GM18867 (cell line): Measurements from ENCODE around the gene SMC1B.
"Not testable (repeated sequence)": the region's sequence is repeated elsewhere in the genome, so short reads cannot be mapped to it uniquely, and the experiment has no call there.

ENCODE experiments used
- ATAC-seq: cut with Tn5 transposase; IDR thresholded peaks from one replicate; pipeline ENCODE4 v1.9.1; 2021; ENCODE audit warnings: mild to moderate bottlenecking, moderate library complexity; ENCODE audit not compliant: unreplicated experiment

SMC1B gene

DNA sequence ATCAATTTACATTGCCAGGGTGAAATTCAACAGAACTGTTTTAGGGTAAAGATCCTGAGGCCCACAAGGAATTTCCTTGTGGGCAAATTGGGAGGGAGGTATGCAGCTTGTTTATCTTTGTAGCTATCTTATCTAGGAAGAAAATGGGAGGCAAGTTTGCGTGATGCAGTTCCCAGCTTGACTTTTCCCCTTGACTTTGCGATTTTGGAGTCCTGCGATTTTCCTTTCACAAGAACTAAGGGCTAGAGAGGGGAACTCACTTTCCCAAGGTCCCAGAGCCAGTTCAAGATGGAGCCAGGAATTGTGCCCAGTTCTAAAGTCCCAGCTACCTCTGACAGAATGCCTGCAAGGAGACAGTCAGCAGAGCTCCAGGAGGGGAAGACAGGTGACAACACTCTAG, 30.8 kb upstream of the SMC1B start:
- no peak for ATAC-seq

DNA sequence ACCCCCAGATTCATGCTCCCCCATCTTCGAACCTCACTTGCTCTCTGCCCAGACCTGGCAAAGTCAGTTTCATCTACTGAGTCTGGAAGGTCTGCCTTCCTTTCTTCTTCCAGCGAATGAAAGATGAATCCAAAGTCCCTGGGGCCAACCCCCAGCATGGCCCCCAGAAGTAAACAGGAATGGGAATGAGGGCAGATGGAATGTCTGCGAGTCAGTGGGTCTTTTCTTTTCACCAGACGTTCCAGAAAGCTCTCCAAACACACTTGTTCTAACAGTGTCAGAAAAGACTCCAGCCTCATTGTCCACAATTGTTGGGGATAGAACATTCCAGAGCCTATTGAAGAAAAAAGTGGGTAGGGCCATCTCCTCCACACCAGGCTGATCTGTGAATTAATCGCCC, 28.7 kb upstream of the SMC1B start:
- ATAC-seq = no peak

- ATAC-seq = no peak
These were observed 27.7 kb upstream of the SMC1B start for GRCh38 chr22:45441138-45441537.

DNA sequence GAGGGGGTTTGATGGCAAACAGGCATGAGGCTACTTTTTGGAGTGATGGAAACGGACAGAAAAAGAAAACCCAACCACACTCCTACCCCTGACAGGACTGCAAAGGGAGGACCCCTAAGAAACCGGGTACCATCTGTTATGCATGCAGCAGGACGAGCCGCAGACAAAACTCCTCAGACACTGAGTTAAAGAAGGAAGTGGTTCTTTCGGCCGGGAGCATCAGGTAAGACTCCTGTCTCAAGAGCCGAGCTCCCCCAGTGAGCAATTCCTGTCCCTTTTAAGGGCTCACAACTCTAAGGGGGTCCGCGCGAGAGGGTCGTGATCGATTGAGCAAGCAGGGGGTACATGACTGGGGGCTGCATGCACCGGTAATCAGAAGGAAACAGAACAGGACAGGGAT, 27.3 kb upstream of the SMC1B start:
- ATAC-seq = not testable (repeated sequence)

GRCh38 chr22:45438336-45438735, 24.9 kb upstream of the SMC1B start:
- no peak for ATAC-seq

DNA sequence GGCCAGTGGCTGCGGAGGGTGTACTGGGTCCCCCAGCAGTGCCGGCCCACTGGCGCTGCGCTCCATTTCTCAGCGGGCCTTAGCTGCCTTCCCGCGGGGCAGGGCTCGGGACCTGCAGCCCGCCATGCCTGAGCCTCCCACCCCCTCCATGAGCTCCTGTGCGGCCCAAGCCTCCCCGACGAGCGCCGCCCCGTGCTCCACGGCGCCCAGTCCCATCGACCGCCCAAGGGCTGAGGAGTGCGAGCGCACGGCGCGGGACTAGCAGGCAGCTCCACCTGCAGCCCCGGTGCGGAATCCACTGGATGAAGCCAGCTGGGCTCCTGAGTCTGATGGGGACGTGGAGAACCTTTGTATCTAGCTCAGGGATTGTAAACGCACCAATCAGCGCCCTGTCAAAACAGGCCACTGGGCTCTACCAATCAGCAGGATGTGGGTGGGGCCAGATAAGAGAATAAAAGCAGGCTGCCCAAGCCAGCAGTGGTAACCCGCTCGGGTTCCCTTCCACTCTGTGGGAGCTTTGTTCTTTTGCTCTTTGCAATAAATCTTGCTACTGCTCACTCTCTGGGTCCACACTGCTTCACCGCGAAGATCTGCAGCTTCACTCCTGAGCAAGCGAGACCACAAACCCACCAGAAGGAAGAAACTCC, 23.6 kb upstream of the SMC1B start:
- ATAC-seq = not testable (repeated sequence)

- no peak for ATAC-seq
These were observed 22.2 kb upstream of the SMC1B start for GRCh38 chr22:45435544-45436139.

DNA sequence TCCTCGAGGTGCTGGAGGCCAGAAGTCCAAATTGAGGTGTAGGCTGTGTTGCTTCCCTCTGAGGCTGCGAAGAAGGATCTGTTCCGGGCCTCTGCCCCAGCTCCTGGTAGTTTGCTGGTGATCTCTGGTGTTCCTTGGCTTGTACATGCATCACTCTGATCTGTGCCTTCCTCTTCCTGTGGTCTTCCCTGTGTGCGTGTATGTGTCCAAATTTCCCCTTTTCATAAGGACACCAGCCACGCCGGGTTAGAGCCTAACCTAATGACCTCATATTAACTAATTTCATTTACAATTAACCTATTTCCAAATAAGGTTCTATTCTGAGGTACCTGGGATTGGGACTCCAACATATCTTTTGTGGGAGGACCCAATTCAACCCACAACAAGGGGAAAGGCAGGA, 21.6 kb upstream of the SMC1B start:
- no peak for ATAC-seq

DNA sequence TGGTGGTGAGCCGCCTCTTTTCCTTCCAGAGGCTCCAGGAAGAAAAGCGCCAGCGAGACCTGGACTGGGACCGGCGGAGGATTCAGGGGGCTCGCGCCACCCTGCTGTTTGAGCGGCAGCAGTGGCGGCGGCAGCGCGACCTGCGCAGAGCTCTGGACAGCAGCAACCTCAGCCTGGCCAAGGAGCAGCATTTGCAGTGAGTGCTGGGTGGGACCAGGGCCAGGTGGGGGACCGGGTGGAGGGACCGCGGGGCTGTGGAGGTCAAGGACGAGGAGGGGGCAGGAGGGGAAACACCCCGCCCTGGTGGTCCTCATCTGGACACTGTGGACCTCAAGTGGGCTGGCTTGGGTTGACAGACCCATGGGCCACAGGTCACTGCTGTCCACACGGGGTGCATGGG, 17.5 kb upstream of the SMC1B start:
- no peak for ATAC-seq

DNA sequence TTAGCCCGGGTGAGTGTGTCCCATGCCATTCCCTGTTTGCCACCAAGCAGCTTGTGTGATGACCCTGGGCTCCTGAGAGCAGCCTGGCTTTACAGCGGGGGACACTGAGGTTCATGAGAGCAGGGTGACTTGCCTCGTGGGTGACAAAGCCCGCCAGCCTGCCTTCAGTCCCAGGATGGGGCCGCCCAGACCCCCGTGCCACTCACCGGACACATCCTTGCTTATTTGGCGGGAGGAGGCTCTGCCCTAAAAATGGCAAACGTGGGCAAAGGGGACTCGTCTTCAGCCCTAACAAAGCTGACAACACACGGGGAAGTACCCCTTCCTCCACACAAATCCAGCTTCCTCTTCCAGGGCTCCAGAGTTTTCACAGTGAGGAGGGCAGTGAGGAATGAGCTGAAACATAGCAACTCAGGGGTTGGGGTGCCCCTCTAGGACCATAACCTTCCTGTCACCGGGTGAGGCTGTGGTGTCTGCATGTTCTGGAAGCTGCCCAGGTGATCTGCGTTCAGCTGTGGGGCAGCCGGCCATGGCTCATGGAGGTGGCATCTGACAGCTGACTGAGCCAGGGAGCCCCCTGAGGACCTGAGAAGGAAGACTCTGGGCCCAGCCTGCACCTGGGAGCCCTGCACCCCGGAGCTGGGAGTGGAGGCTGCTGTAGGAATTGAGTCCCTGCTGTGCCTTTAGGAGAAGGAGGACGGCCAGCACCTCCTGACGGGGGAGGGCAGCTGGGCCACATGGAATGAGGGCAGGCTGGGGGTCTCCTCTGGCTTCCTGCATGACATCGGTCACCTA, 16.8 kb upstream of the SMC1B start:
- ATAC-seq = no peak

- ATAC-seq = no peak
These were observed 16.0 kb upstream of the SMC1B start for GRCh38 chr22:45429424-45429823.

DNA sequence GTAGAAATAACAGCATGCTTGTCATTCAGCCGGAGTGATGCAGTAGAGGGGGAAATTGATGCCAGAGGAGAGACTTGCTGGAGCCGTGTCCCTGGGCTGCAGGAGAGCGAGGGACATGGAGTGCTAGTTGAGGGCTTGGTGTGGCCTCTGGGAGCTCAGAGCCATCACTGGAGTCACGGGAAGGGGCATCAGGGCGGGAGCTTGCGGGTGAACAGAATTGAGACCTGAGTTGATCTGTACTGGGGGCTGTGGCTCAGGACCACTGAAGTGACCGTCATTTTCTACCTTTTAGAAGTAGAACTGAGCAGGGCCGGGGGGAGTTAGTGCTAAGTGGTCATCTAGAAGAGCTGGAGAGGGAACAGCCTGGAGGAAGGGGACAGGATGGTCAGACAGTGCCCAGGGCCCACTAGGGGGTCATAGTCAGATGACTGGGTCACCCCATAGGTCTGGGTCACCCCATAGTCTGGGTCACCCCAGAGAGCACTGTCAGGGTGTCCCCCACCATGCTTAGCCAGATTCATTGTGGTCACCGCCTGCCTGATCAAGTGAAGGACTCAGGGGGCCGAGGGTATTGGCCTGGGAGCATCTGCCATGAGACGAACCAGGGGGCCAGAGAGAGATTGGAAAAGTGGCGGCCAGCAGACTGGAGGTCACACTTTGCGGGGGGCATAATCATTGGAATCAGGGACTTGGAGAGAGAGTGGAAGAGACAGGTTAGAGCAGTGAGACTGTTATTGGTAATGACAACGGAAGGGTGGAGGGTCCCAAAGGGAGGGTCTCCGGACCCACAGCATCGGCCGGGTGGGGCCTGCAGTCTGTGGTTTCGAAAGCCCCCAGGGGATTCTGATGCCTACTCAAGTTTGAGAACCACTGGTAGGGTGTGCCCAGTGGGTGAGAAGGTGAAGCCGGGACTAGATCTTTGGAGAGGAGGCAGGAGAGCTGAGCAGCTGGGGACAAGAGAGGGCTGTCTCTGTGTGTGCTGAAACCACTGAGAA, 15.3 kb upstream of the SMC1B start:
- ATAC-seq = no peak

DNA sequence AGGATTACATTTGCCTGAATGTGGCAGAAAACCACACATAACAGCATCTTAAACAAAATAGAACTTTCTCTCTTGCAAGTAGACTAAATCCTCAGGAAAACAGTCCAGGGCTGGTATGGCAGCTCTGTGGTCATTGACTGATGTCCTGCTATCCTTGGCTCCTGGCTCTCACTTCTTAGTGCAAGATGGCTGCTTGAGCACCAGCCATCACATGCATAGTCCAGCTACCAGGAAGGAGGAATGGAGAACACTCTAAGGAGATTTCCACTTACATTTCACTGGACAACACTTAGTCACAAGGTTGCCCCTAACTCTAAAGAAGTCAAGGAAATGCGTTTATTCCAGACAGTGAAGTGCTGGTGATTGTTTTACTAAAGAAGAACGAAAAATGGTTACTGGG, 13.7 kb upstream of the SMC1B start:
- ATAC-seq = no peak

DNA sequence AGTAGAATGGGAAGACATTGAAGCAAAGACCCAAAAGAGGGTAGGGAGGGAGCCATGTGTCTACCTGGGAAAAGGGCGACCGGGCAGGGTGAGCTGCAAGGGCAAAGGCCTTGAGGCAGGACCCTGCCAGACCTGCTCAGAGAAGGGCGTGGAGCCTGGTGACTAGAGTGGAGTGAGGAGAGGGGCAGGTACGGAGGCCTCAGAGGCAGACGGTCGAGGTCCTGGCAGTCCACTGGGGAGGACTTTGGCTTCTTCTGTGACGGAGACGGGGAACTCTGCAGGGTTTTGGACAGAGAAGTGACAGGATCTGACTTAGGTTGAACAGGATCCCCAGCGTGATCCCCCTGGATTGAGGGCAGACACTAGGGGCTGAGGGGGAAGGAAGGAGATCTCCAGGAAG, 13.0 kb upstream of the SMC1B start:
- ATAC-seq = no peak

DNA sequence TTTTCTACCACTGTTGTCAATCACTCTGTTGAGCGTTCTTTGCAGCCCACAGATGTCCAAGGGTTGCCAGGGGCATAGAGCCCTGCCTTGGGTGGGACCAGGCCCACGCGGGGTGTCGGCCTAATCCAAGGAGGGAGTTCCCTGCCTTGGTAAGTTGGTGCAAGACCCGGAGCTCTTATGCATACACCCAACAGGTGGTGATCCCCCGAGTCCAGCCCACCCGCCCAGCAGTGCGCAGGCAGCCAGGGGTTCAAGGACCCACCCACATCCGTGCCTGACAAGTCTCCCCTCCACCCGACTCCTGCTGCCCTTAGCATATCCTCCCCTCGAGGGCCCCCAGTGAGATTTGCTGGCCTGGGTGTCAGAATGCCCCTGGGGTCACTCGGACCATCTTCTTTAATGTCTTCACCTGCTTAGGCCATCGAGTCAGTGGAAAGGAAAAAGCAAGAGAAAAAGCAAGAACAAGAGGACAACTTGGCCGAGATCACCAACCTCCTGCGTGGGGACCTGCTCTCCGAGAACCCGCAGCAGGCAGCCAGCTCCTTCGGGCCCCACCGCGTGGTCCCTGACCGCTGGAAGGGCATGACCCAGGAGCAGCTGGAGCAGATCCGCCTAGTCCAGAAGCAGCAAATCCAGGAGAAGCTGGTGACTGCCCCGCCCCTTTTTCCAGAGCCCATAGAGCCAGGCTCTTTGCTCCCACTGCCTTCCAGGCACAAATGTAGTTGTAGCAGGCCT, 12.3 kb upstream of the SMC1B start:
- ATAC-seq = no peak

- ATAC-seq = no peak
These were observed 11.7 kb upstream of the SMC1B start for GRCh38 chr22:45425101-45425500.

DNA sequence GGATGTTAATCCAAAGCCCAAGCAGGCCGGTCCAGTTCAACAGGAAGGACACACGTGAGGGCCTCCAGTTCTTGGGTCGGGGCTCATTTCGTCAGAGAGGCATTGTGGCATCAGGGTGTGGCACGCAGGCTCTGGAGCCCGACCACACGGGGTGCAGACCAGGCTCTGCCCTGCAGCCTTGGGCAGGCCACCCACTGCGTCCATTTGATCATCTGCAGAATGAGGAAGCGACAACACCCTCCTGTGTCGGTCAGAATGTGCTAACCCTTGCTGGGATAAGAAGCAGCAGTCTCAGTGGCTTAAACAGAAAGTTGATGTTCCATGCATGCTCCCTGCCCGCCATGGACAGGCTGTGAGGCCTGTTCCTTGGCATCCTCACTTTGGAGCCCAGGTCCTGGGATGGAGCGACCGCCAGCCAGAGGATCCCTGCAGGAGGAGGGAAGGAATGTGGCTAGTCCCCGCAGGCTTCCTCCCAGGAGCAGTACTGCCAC, 10.9 kb upstream of the SMC1B start:
- ATAC-seq = no peak

DNA sequence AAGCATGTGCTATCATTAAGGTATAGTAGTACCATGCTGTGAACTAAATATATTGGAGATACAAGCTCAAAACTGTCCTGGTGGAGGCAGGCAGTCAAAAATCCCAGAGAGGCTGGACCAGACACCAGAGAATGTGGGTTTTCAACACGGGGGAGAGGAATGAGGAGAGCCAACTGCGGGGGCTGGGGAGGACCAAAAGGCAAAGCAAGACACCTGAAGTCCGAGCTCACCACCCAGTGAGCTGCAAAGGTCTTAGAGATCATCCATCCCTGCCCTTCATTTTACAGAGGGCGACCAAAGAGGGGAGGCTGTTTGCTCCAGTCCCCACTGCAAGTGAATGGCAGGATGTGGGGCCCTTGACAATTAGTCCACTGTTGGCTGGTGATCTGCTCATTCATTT, 10.1 kb upstream of the SMC1B start:
- ATAC-seq = no peak

DNA sequence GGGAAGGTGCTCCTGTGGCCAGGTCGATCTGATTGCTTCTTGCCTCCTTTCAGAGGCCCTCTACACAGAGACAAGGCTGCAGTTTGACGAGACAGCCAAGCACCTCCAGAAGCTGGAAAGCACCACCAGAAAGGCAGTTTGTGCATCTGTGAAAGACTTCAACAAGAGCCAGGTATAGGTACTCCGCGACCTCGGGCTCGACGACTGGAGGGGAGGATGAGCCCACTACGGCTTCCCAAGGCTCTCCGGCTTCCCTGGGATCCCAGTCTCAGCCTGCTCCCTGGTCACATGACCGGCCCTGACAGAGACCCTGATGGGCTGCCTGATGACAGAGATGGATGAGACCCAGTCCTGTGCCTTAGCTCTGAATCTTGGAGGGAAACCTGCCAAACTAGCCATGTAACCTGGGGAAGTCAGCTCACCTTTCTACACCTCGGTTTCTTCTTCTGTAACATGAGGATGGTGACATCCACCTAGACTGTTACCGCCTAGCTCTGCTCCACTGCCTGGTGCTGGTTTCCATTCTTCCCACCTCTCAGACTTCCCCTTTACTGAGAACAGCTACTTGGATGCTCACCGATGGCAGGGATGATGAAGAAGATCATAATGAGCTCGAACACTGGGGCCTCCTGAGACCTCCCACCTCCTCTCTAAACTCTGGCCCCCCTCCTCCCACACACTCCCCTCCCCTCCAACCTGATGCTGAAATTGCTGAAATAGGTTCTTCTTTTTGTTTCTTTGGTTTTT, 9.0 kb upstream of the SMC1B start:
- ATAC-seq = no peak
